HG03159 (cell line): ENCODE measurements around the gene NUTM1.
A peak's percentile ranks its signal among the peaks of the same experiment; 100 is the strongest.
"Not testable (repeated sequence)": the region's sequence is repeated elsewhere in the genome, so short reads cannot be mapped to it uniquely, and the experiment has no call there.

Experiments
- ATAC-seq: cut with Tn5 transposase; IDR thresholded peaks from one replicate; pipeline ENCODE4 v1.9.1; 2021; ENCODE audit warnings: mild to moderate bottlenecking, moderate library complexity; ENCODE audit not compliant: unreplicated experiment

Gene NUTM1

GRCh38 chr15:34336991-34337556 is 6.0 kb upstream of the NUTM1 start:
- peak; percentile 13 for ATAC-seq

DNA sequence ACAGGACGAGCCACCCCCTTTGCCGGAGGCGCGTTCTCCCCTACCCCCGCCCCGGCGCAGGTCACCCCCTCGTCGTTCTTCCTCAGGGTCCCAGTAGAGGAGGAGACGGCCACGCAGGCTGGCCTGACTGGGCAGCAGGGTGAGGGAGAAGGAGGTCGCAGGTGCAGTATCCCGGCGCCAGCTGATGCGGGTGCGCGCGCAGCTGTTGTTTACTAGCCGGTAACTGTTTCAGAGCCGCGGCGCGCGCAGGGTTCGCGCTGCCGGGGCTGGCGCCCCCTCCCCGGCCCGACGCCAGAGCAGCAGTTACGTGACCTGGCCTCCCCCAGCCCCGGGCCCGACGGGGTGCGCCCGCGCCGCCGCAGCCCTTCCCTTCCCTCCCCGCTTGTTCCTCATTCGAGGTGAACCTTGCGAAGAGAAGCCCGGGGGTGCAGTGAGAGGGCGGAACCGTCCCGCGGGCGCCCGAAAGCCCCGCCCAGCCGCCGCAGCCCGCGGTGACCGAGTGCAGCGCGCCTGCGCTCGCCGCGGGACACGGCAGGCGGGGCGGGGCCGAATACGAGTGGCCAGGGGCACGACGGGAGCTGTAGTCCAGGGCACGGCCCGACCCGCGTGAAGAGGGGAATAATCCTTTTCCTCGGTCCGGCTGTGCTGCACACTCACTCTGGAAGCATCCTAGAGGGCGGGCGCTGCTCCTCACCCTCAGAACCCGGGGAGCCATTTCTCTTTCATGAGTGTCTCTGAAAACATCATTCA is 5.4 kb upstream of the NUTM1 start, which contains the start of gene SLC12A6:
Gene SLC12A6 (minus strand): TSS at position 225 of the 750 bp plus-strand sequence. CDS start 1,101 bp downstream, outside the sequence.
- ATAC-seq, result peak; percentile 66

- ATAC-seq, result no peak
Measured at GRCh38 chr15:34338347-34338746, 4.8 kb upstream of the NUTM1 start.

- ATAC-seq, result no peak
Measured at GRCh38 chr15:34339946-34340345, 3.2 kb upstream of the NUTM1 start.

GRCh38 chr15:34341381-34342212 is 1.5 kb upstream of the NUTM1 start:
- ATAC-seq, result no peak

DNA sequence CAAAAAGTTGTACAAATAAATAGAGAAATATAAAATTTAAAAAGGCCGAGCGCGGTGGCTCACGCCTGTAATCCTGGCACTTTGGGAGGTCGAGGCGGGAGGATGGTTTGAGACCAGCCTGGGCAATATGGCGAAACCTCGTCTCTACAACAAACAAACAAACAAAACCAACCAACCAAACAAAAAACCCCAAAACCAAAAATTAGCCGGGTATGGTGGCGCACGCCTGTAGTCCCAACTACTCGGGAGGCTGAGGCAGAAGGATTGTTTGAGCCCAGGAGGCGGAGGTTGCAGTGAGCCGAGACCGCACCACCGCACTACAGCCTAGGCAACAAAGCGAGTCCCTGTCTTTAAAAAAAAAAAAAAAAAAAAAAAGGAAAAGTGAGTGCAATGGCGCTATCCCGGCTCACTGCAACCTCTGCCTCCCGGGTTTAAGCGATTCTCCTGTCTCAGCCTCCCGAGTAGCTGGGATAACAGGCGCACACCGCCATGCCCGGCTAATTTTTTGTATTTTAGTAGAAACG is 840 bp upstream of the NUTM1 start:
- ATAC-seq, result not testable (repeated sequence)

GRCh38 chr15:34347951-34348638 is 5.0 kb downstream of the NUTM1 start:
- no peak for ATAC-seq

GRCh38 chr15:34348735-34349300 is 5.7 kb downstream of the NUTM1 start:
- no peak for ATAC-seq

GRCh38 chr15:34349769-34350168 is 6.7 kb downstream of the NUTM1 start:
- ATAC-seq, result no peak

DNA sequence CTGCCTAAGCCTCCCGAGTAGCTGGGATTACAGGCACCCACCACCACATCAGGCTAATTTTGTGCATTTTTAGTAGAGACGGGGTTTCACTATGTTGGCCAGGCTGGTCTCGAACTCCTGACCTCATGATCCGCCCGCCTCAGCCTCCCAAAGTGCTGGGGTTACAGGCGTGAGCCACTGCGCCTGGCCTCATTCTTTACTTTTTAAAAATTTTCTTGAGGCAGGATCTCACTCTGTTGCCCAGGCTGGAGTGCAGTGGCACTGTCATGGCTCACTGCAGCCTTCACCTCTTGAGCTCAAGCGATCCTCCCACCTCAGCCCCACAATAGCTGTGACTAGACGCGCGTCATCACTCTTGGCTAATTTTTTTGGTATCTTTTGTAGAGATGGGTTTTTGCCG is 9.9 kb downstream of the NUTM1 start:
- not testable (repeated sequence) for ATAC-seq

DNA sequence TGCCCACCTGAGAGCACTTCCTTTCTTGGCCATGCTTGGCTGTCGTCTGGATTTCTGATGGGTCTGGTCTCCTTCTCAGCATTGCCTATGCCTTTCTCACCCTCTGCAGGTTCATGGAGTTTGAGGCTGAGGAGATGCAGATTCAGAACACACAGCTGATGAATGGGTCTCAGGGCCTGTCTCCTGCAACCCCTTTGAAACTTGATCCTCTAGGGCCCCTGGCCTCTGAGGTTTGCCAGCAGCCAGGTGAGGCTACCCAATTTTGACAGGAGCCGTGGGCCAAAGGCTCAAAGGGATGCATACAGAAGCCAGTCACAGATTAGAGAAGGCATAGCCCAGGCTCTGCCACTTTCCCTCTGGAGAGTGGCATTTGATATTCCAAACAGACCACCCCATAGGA is 10.5 kb downstream of the NUTM1 start:
- ATAC-seq, result no peak

DNA sequence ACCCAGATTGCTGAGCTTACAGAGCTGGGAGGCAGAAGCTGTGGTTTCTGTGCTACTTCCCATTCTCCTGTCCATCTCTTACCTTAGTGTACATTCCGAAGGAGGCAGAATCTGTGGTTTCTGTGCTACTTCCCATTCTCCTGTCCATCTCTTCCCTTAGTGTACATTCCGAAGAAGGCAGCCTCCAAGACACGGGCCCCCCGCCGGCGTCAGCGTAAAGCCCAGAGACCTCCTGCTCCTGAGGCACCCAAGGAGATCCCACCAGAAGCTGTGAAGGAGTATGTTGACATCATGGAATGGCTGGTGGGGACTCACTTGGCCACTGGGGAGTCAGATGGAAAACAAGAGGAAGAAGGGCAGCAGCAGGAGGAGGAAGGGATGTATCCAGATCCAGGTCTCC is 11.2 kb downstream of the NUTM1 start:
- no peak for ATAC-seq

GRCh38 chr15:34355241-34355640 is 12.1 kb downstream of the NUTM1 start:
- no peak for ATAC-seq

DNA sequence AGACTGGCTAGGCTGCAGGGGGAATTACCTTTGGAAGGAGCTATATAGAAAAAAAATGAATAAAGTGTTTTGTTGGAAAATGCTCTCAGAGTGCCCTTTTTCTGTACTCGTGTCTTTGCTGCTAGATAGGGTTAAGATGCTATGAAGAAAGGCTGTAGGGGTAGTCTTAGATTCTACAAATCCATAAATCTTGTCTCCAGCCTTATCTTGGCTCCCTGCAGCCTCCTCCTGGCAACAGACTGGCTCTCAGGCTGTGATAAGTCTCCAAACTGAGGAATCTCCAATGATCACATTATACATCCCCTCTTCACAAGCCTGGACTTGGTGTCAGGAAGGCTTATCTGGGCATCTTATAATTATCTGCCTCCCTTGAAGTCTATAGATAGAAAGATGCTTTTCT is 14.5 kb downstream of the NUTM1 start:
- ATAC-seq, result no peak

DNA sequence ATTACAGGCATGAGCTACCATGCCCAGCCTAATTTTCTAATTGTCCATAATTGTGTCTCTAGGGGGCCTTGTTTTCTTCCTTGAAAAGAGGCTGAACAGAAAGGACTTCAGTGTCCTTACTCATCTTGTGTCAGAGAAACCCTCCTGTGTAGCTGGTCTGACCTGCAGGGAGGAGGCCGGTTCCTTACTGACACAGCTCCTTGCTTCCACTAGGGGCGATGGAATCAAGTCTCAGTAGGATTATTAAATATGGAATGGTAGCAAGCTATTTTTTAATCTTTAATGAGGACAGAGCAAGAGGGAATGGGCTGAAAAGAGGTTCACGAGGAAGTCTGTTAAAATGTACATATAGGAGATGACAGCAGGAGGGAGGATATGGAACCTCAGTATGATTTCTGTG is 15.3 kb downstream of the NUTM1 start:
- no peak for ATAC-seq

DNA sequence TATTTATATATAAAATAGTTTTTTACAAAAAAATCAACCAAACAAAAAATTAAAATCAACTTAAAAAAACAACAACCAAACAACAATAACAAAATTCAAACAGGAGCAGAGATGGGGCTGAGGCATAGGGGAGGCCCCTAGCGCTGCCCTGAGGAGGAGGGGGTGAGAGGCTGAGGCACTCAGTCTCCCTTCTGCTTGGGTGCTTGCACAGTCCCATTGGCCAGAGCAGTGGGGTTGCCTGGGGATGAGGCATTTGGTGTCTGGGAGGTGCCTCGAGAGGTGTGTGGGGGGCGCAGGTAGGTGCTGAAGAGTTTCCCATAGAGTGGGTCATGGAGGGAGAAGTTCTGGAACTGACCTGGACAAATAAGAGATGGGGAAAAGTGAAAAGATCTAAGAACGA is 15.8 kb downstream of the NUTM1 start:
- ATAC-seq, result no peak

DNA sequence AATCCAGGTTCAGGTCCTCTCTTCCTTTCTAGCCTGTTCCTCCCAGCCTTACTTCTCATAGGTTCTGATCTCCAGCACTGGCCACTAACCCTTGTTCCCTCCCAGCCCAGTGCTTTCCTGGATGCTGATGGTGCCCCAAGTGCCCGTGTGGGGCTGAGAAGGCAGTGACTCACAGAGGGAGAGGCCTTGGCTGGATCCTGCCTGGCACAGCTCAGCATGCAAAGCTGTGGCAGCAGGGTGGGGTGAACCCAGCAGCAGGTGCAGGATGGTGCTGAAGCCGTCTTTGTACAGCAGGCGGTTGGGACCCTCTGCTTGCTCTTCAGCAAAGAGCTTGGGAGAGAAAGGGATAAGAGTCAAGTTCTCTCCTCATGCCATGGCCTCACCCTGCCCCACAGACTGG is 16.3 kb downstream of the NUTM1 start:
- no peak for ATAC-seq

DNA sequence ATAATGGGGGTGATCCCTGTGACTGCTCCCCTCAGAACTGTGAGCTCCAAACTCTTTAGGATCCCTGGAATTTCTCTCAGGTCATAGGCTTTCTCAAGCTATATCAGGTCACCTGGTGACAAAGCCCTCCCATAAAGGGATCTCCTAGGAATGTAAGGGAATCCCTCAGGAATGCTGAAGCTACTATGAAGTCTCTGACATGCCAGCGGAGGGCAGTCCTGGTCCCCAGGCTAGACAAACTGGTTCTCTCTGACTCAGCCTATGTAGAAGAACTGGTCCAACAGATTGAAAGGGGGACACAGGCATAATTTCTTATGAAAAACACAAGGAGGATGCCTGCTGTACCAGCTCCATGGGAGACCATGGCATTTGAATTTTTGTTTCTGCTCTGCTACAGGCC is 17.2 kb downstream of the NUTM1 start:
- no peak for ATAC-seq

DNA sequence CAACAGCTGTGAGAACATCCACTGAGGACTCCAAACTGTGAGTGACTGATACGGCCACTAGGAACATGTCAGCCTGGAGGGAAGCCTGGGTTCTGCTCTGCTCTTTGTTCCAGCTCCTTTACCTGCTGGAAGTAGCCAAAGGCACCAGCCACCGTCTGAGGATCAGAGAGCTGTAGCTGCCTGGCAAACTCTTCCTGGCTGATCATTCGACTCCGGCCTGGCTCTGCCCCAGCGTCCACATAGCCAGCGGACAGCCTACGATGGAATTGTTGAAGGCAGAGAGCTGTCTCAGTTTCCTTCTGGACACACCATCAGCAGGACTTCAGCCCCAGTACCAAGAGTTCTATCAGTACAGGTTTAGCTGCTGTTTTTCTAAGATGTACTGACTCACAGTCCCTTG is 18.2 kb downstream of the NUTM1 start:
- no peak for ATAC-seq

DNA sequence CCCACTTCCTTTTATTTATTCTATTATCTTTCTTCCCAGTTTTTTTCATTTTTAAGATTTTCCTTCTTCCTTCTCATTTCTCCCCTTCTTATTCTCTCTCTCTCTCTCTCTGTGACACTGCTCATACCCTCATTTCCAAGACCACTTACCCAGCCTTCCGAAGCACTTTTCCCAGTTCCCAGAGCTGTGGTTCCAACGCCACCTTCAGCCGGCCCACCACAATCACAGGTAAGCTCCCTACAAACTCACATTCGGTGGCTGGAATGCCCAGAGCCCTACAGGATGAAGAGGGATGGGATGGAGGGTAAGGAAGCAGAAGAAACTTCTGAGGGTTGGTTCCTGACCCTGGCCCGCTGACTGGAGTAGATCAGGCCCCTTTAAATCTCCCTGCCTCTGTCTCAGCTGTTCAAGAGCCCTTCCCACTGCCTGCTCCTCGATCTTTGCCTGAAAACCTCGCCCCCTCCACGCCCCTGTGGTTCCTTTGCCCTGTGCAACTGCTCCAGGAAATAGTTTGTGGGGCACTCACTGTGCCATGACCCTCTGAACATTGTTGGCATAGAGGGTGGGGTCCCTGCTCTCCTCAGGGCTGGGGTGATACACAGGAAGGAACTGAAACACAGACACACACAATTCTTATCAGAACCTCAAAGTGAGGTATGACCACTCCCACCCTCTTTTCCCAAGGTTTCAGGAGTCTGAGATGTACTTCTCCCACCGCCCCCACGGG is 19.1 kb downstream of the NUTM1 start:
- ATAC-seq, result no peak
